ENCODE data around the gene HYKK. TPM values are rescaled to one million over a fixed set of nuclear protein-coding genes. Genes with fewer than 3 reads are reported as not detected.

The HYKK gene
- total and polyA plus RNA-seq, 4 donors, result 0.88 to 8.6 (median 6.3) TPM

GRCh38 chr15:78565951-78566774, 58.8 kb downstream of the HYKK start:
- H3K9me3 ChIP-seq (ENCODE audit: control insufficient read depth, low read length), result no peaks in the 10 kb centered on the region
- H3K27me3 ChIP-seq (ENCODE audit: control insufficient read depth in 1 of 2, insufficient read depth in 2 of 2, low read length in 1 of 2), result no peaks in the 10 kb centered on the region
- peak overlapping the region; percentile 15 to 79 for H3K4me3 ChIP-seq (ENCODE audit: low read length in 2 of 2)
- DNase-seq (no peak), ATAC-seq (ENCODE audit: low FRiP score) (no peak)
- H3K27ac ChIP-seq (ENCODE audit: low read depth in 1 of 2, low read length in 2 of 2), result no peak overlapping the region
- intact Hi-C loops (cut with DNase I), result no loop called here
- H3K4me1 ChIP-seq (ENCODE audit: control insufficient read depth in 1 of 2, insufficient read depth in 2 of 2, low read length in 2 of 2), result no peaks in the 10 kb centered on the region
- 1 to 2% methylated on average over 19 of the region's 19 CpGs for WGBS, 2 donors
- no peaks in the 10 kb centered on the region for H3K36me3 ChIP-seq (ENCODE audit: control insufficient read depth in 1 of 2, insufficient read depth in 2 of 2, low read length in 1 of 2)

- H3K27me3 ChIP-seq (ENCODE audit: control insufficient read depth in 1 of 2, insufficient read depth in 2 of 2, low read length in 1 of 2), result no peaks in the 10 kb centered on the region
- H3K36me3 ChIP-seq (ENCODE audit: control insufficient read depth in 1 of 2, insufficient read depth in 2 of 2, low read length in 1 of 2), result no peaks in the 10 kb centered on the region
- intact Hi-C loops (cut with DNase I), result no loop called here
- DNase-seq, result no peak
- no peak for ATAC-seq (ENCODE audit: low FRiP score)
- H3K4me1 ChIP-seq (ENCODE audit: control insufficient read depth in 1 of 2, insufficient read depth in 2 of 2, low read length in 2 of 2), result no peaks in the 10 kb centered on the region
- H3K4me3 ChIP-seq (ENCODE audit: low read length in 2 of 2), result no peak overlapping the region
- H3K9me3 ChIP-seq (ENCODE audit: control insufficient read depth, low read length), result no peaks in the 10 kb centered on the region
- WGBS, 2 donors, result 81 to 83% methylated on average over 4 of the region's 4 CpGs
- H3K27ac ChIP-seq (ENCODE audit: low read depth in 1 of 2, low read length in 2 of 2), result no peak overlapping the region
Observed at GRCh38 chr15:78567531-78567930, 60.2 kb downstream of the HYKK start.

- H3K9me3 ChIP-seq (ENCODE audit: control insufficient read depth, low read length), result no peaks in the 10 kb centered on the region
- intact Hi-C loops (cut with DNase I), result no loop called here
- DNase-seq (no peak), ATAC-seq (ENCODE audit: low FRiP score) (no peak)
- no peaks in the 10 kb centered on the region for H3K27me3 ChIP-seq (ENCODE audit: control insufficient read depth in 1 of 2, insufficient read depth in 2 of 2, low read length in 1 of 2)
- no peak overlapping the region for H3K27ac ChIP-seq (ENCODE audit: low read depth in 1 of 2, low read length in 2 of 2)
- no peak overlapping the region for H3K4me3 ChIP-seq (ENCODE audit: low read length in 2 of 2)
- 87% methylated on average over 2 of the region's 2 CpGs for WGBS, 2 donors
- no peaks in the 10 kb centered on the region for H3K36me3 ChIP-seq (ENCODE audit: control insufficient read depth in 1 of 2, insufficient read depth in 2 of 2, low read length in 1 of 2)
- H3K4me1 ChIP-seq (ENCODE audit: control insufficient read depth in 1 of 2, insufficient read depth in 2 of 2, low read length in 2 of 2), result no peaks in the 10 kb centered on the region
Observed at GRCh38 chr15:78570710-78571109, 63.3 kb downstream of the HYKK start.

- Histone ChIP-seq H3K4me3 (ENCODE audit: low read length in 2 of 2) (no peak overlapping the region), H3K36me3 (ENCODE audit: control insufficient read depth in 1 of 2, insufficient read depth in 2 of 2, low read length in 1 of 2) (no peaks in the 10 kb centered on the region), H3K9me3 (ENCODE audit: control insufficient read depth, low read length) (no peaks in the 10 kb centered on the region), H3K27me3 (ENCODE audit: control insufficient read depth in 1 of 2, insufficient read depth in 2 of 2, low read length in 1 of 2) (no peaks in the 10 kb centered on the region), H3K4me1 (ENCODE audit: control insufficient read depth in 1 of 2, insufficient read depth in 2 of 2, low read length in 2 of 2) (no peaks in the 10 kb centered on the region), H3K27ac (ENCODE audit: low read depth in 1 of 2, low read length in 2 of 2) (no peak overlapping the region)
- intact Hi-C loops (cut with DNase I), result no loop called here
- WGBS, 2 donors, result 59 to 64% methylated on average over 4 of the region's 4 CpGs
- ATAC-seq (ENCODE audit: low FRiP score) (no peak), DNase-seq (no peak)
Observed at GRCh38 chr15:78571382-78571781, 64.0 kb downstream of the HYKK start.

GRCh38 chr15:78573416-78573815, 66.0 kb downstream of the HYKK start:
- Histone ChIP-seq H3K4me1 (ENCODE audit: control insufficient read depth in 1 of 2, insufficient read depth in 2 of 2, low read length in 2 of 2) (no peaks in the 10 kb centered on the region), H3K27ac (ENCODE audit: low read depth in 1 of 2, low read length in 2 of 2) (no peak overlapping the region), H3K27me3 (ENCODE audit: control insufficient read depth in 1 of 2, insufficient read depth in 2 of 2, low read length in 1 of 2) (no peaks in the 10 kb centered on the region), H3K9me3 (ENCODE audit: control insufficient read depth, low read length) (no peaks in the 10 kb centered on the region), H3K4me3 (ENCODE audit: low read length in 2 of 2) (no peak overlapping the region), H3K36me3 (ENCODE audit: control insufficient read depth in 1 of 2, insufficient read depth in 2 of 2, low read length in 1 of 2) (no peaks in the 10 kb centered on the region)
- DNase-seq (no peak), ATAC-seq (ENCODE audit: low FRiP score) (no peak)
- 54 to 68% methylated on average over 4 of the region's 4 CpGs for WGBS, 2 donors
- intact Hi-C loops (cut with DNase I), result no loop called here

GRCh38 chr15:78574944-78575343, 67.6 kb downstream of the HYKK start:
- intact Hi-C loops (cut with DNase I), result no loop called here
- no peaks in the 10 kb centered on the region for H3K4me1 ChIP-seq (ENCODE audit: control insufficient read depth in 1 of 2, insufficient read depth in 2 of 2, low read length in 2 of 2)

More at GRCh38 chr15:78574944-78575343, 67.6 kb downstream of the HYKK start:
- no peaks in the 10 kb centered on the region for H3K27me3 ChIP-seq (ENCODE audit: control insufficient read depth in 1 of 2, insufficient read depth in 2 of 2, low read length in 1 of 2)
- H3K4me3 ChIP-seq (ENCODE audit: low read length in 2 of 2), result no peak overlapping the region
- no peak overlapping the region for H3K27ac ChIP-seq (ENCODE audit: low read depth in 1 of 2, low read length in 2 of 2)
- no peak for DNase-seq
- ATAC-seq (ENCODE audit: low FRiP score), result no peak
- H3K36me3 ChIP-seq (ENCODE audit: control insufficient read depth in 1 of 2, insufficient read depth in 2 of 2, low read length in 1 of 2), result no peaks in the 10 kb centered on the region
- no peaks in the 10 kb centered on the region for H3K9me3 ChIP-seq (ENCODE audit: control insufficient read depth, low read length)
- 90 to 100% methylated on average over 1 of the region's 1 CpG for WGBS, 2 donors

Other genes starting within 250 kb of the HYKK start
- gene DNAJA4, start 243.0 kb upstream of the HYKK start, total RNA-seq, result 10 to 100 TPM; 20.2 to 53.0 TPM
- 10 to 100 TPM; 12.0 to 17.0 TPM for gene DNAJA4, start 243.0 kb upstream of the HYKK start, polyA plus RNA-seq
- gene SKIC8, start 208.0 kb upstream of the HYKK start, total RNA-seq, result 10 to 100 TPM; 41.4 to 48.3 TPM
- gene SKIC8, start 208.0 kb upstream of the HYKK start, polyA plus RNA-seq, result 10 to 100 TPM; 61.1 to 65.2 TPM
- gene CRABP1, start 167.2 kb upstream of the HYKK start, total RNA-seq, result 1 to 10 TPM in 1 of 2 donors, not detected in 1; 1.9 TPM
- not detected for gene CRABP1, start 167.2 kb upstream of the HYKK start, polyA plus RNA-seq
- gene IREB2, start 69.4 kb upstream of the HYKK start, total RNA-seq, result 10 to 100 TPM; 33.9 to 49.4 TPM
- 10 to 100 TPM in 1 of 2 donors, 1 to 10 TPM in 1; 7.9 to 10.1 TPM for gene IREB2, start 69.4 kb upstream of the HYKK start, polyA plus RNA-seq
- gene PSMA4, start 32.9 kb downstream of the HYKK start, total RNA-seq, result 10 to 100 TPM; 88.5 to 97.1 TPM
- gene PSMA4, start 32.9 kb downstream of the HYKK start, polyA plus RNA-seq, result 100 to 1,000 TPM; 126 to 204 TPM
- gene CHRNA5, start 57.9 kb downstream of the HYKK start, total RNA-seq, result 1 to 10 TPM in 1 of 2 donors, under 1 TPM in 1; 0.84 to 1.6 TPM
- gene CHRNA5, start 57.9 kb downstream of the HYKK start, polyA plus RNA-seq, result under 1 TPM; 0.25 to 0.41 TPM
- gene CHRNA3, start 113.4 kb downstream of the HYKK start, total RNA-seq, result not detected
- not detected for gene CHRNA3, start 113.4 kb downstream of the HYKK start, polyA plus RNA-seq
- gene CHRNB4, start 133.6 kb downstream of the HYKK start, total RNA-seq, result not detected
- not detected for gene CHRNB4, start 133.6 kb downstream of the HYKK start, polyA plus RNA-seq